GM13977 (cell line): ENCODE measurements around the gene CIART.
"Not testable (repeated sequence)": the region's sequence is repeated elsewhere in the genome, so short reads cannot be mapped to it uniquely, and the experiment has no call there.

Source experiments
- DNase-seq: peaks from one replicate; pipeline ENCODE4 v3.0.0; 2012; ENCODE audit warnings: low spot score
- in situ Hi-C: fragments of 300-500 bp; cut with MboI; formaldehyde crosslinking; loops from one replicate; pipeline ENCODE4 v1.12.0; 2022; ENCODE audit warnings: low sequenced_read_pairs, low pct_unique_long_range_greater_than_20kb, mixed read lengths, inconsistent platforms; ENCODE audit not compliant: unreplicated experiment
- TF ChIP-seq, protein P1 (sequence below): IDR thresholded peaks from 2 replicates; pipeline ENCODE4 v1.5.1; 2012; ENCODE audit warnings: mild to moderate bottlenecking, control low read depth; ENCODE audit not compliant: insufficient read depth; ENCODE audit errors: extremely low read depth, missing control alignments

The CIART gene

DNA sequence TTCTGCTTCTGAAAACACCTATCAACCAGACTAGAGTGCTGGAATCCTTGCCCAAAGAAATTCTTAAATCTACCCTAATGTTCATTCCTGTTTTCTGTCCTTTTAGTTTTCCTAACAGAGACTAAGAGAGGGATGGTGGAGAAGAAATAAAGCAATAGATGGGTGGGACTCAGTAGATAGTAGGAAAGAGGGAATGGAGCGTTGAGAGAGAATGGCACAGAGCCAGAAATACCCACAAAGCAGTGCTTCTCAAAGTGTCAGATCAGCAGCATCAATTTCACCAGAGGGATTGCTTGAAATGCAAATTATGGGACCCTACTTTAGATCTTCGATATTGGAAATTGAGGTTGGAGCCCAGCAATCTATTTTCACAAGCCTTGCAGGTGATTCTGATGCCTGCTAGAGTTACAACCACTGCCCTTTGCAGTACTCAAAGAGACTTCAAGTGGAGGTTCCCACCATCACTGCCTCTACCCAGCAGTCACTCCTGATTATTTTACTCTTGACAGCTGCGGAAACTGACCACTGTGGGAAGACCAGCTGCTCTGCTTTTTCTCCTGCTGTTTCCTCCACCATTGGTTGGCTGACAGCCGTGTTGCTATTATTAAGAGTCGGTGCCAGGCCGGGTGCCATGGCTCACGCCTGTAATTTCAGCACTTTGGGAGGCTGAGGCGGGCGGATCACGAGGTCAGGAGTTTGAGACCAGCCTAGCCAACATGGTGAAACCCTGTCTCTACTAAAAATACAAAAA, 27.6 kb downstream of the CIART start:
- TF ChIP-seq, protein P1, sequence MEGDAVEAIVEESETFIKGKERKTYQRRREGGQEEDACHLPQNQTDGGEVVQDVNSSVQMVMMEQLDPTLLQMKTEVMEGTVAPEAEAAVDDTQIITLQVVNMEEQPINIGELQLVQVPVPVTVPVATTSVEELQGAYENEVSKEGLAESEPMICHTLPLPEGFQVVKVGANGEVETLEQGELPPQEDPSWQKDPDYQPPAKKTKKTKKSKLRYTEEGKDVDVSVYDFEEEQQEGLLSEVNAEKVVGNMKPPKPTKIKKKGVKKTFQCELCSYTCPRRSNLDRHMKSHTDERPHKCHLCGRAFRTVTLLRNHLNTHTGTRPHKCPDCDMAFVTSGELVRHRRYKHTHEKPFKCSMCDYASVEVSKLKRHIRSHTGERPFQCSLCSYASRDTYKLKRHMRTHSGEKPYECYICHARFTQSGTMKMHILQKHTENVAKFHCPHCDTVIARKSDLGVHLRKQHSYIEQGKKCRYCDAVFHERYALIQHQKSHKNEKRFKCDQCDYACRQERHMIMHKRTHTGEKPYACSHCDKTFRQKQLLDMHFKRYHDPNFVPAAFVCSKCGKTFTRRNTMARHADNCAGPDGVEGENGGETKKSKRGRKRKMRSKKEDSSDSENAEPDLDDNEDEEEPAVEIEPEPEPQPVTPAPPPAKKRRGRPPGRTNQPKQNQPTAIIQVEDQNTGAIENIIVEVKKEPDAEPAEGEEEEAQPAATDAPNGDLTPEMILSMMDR: no peak
- no peak for DNase-seq
- in situ Hi-C loops: no loop called here

- in situ Hi-C loops: no loop called here
- DNase-seq: no peak
- TF ChIP-seq, protein P1: no peak
These were observed 29.4 kb downstream of the CIART start for GRCh38 chr1:150311762-150312161.

GRCh38 chr1:150314691-150315090, 32.3 kb downstream of the CIART start:
- DNase-seq, in situ Hi-C loops: not testable (repeated sequence)

DNA sequence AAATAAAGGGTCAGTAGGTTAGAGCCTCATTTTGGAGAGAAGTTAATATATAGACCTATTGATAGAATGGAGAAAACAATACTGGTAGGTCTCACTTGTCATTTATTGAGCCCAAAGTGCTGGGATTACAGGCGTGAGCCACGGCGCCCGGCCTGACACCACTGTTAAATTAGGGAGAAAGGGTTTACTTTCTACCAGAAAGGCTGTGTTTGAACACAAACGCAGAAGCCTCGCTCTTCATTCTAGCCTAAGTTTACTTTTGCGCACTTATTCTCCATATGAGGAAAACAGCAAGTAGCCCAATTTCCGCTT, 38.3 kb downstream of the CIART start:
- in situ Hi-C loops: no loop called here
- DNase-seq: no peak
- TF ChIP-seq, protein P1: no peak

GRCh38 chr1:150321826-150322166, 39.4 kb downstream of the CIART start:
- in situ Hi-C loops: no loop called here
- DNase-seq: peak; percentile 28
- TF ChIP-seq, protein P1: no peak

DNA sequence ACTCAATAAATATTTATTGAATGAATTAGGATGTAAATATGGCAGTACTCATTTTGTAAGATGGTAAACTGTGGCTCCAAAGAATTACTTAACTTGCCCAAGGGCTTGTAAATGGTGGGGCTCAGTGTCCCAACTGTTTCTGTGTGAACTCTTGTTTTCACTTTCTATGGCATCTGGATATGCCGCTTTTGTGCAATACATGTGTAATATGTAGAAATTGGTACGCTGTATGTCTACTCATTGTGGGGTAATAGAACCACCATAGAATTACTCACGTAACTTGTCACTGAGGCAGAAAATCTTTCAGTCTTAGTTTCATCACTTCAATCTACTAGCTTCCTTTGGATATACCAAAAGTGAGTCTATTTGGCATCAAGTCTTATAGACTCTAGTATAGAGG, 40.0 kb downstream of the CIART start:
- peak; percentile 20 for DNase-seq
- in situ Hi-C loops: no loop called here
- TF ChIP-seq, protein P1: no peak

DNA sequence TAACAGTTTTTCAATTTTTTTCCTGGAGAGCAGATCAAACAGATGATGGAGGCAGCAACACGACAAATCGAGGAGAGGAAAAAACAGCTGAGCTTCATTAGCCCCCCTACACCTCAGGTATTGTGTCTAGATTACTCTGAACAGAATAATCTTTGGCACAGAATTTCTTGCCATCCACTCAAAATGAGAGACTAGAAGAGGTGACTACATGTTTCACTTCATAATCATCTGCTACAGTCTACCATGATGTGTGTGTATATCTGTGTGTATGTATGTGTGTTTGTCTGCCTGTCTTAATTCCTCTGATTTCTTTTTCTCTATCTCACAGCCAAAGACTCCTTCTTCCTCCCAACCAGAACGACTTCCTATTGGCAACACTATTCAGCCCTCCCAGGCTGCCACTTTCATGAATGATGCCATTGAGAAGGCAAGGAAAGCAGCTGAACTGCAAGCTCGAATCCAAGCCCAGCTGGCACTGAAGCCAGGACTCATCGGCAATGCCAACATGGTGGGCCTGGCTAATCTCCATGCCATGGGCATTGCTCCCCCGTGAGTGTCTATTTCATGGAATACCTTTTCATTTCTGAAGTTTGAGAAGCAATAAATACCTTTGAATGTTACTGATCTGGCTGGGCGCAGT, 50.4 kb downstream of the CIART start:
- in situ Hi-C loops: no loop called here
- TF ChIP-seq, protein P1: no peak
- DNase-seq: no peak
